HepG2 (cell line): ENCODE data around the gene PDILT. TPM values are rescaled to one million over a fixed set of nuclear protein-coding genes. Genes with fewer than 3 reads are reported as not detected.

Experiments used
- CBFB ChIP-seq: sonication (generic); formaldehyde crosslinking; IDR thresholded peaks from 2 replicates; pipeline ENCODE4 v1.4.0; 2020; ENCODE audit warnings: missing genetic modification reagents
- CERS6 ChIP-seq: sonication (generic); formaldehyde crosslinking; IDR thresholded peaks from 2 replicates; pipeline ENCODE4 v1.5.0; 2020; ENCODE audit warnings: missing genetic modification reagents
- ELF4 ChIP-seq: sonication (generic); formaldehyde crosslinking; IDR thresholded peaks from 2 replicates; pipeline ENCODE4 v1.5.0; 2020; ENCODE audit warnings: missing genetic modification reagents, mild to moderate bottlenecking, moderate library complexity, borderline replicate concordance
- FOXK1 ChIP-seq: sonication (generic); formaldehyde crosslinking; IDR thresholded peaks from 2 replicates; pipeline ENCODE4 v1.4.0; 2020; ENCODE audit warnings: low read depth, missing genetic modification reagents, borderline replicate concordance
- SAFB2 ChIP-seq: sonication (generic); formaldehyde crosslinking; IDR thresholded peaks from 2 replicates; pipeline ENCODE4 v1.5.1; 2020; ENCODE audit warnings: missing genetic modification reagents, low read depth, mild to moderate bottlenecking, borderline replicate concordance
- ZBTB40 ChIP-seq, 2 experiments: fragments of 450-650 bp in 1 of 2; sonication (generic) in 1 of 2; formaldehyde crosslinking in 1 of 2; IDR thresholded peaks; 2 replicates each; pipeline versions ENCODE4 v1.6.1 to v1.8.0; 2016 to 2022; ENCODE audit warnings: antibody characterized with exemption in 1 of 2, mild to moderate bottlenecking in 1 of 2, missing genetic modification reagents in 1 of 2
- ZBTB46 ChIP-seq: sonication (generic); formaldehyde crosslinking; IDR thresholded peaks from 2 replicates; pipeline ENCODE4 v1.4.0; 2020; ENCODE audit warnings: mild to moderate bottlenecking, missing genetic modification reagents, borderline replicate concordance
- ZNF232 ChIP-seq: sonication (generic); formaldehyde crosslinking; IDR thresholded peaks from 2 replicates; pipeline ENCODE4 v1.4.0; 2020; ENCODE audit warnings: missing genetic modification reagents, borderline replicate concordance
- ZNF251 ChIP-seq: sonication (generic); formaldehyde crosslinking; IDR thresholded peaks from 2 replicates; pipeline ENCODE4 v1.9.0; 2021; ENCODE audit warnings: mild to moderate bottlenecking, missing genetic modification reagents
- ZNF281 ChIP-seq: sonication (generic); formaldehyde crosslinking; IDR thresholded peaks from 2 replicates; pipeline ENCODE4 v1.4.0; 2020; ENCODE audit warnings: missing genetic modification reagents, borderline replicate concordance
- ZNF570 ChIP-seq: sonication (generic); formaldehyde crosslinking; IDR thresholded peaks from 2 replicates; pipeline ENCODE4 v1.4.0; 2020; ENCODE audit warnings: mild to moderate bottlenecking, missing genetic modification reagents, borderline replicate concordance
- ZNF746 ChIP-seq: sonication (generic); formaldehyde crosslinking; IDR thresholded peaks from 2 replicates; pipeline ENCODE4 v1.8.0; 2022; ENCODE audit warnings: mild to moderate bottlenecking, missing genetic modification reagents
- polyA plus RNA-seq, 8 experiments: library from polyadenylated mRNA; depleted of rRNA in 3 of 8; stranded (reverse) in 7 of 8; unstranded in 1 of 8; fragments of >200 nt; fragmentation: Illumina TruSeq in 4 of 8; extraction: Trizol in 4 of 8; gene quantifications; 2 replicates each; pipeline versions ENCODE4 v1.2.1 to v1.2.3, GENCODE V29; 2011 to 2016; ENCODE audit warnings: low read depth in 4 of 8, missing spikeins in 1 of 8, mixed read lengths in 1 of 8; ENCODE audit not compliant: insufficient read depth in 1 of 8
- total RNA-seq, 5 experiments: library from RNA; depleted of rRNA; stranded (reverse); fragments of >200 nt; fragmentation: Illumina TruSeq; extraction: Trizol; gene quantifications; 2 replicates each; pipeline ENCODE4 v1.2.3, GENCODE V29; 2016; ENCODE audit warnings: low read depth in 1 of 5

PDILT gene
- total and polyA plus RNA-seq, 2 of the 13 experiments (the other 11 are each of a cell fraction or from before 2014, with no cell fraction given) = not detected

GRCh38 chr16:20424129-20424866, 19.8 kb upstream of the PDILT start (continued):
- TF ChIP-seq SAFB2 (CRISPR knock-in tag) (no peak), ZNF746 (CRISPR knock-in tag) (no peak), ZBTB40 (IDR thresholded peaks at IDR 0.05) (no peak), ZBTB40 (CRISPR knock-in tag; IDR thresholded peaks at IDR 0.05) (no peak; the same call in 1 of the 2 replicates), ELF4 (CRISPR knock-in tag) (peak; percentile 59; the same call in 1 of the 2 replicates), FOXK1 (CRISPR knock-in tag) (peak; percentile 9; the same call in 1 of the 2 replicates), ZNF251 (CRISPR knock-in tag) (no peak), ZNF281 (CRISPR knock-in tag) (peak; percentile 82; the same call in 1 of the 2 replicates), ZNF570 (CRISPR knock-in tag) (no peak), ZNF232 (CRISPR knock-in tag) (peak; percentile 75; the same call in 1 of the 2 replicates), ZBTB46 (CRISPR knock-in tag) (no peak), CERS6 (CRISPR knock-in tag) (no peak), CBFB (CRISPR knock-in tag) (0 out of 2 replicates have a peak, but pooled peaks have one; percentile 56)
